ENCODE measurements around the gene CFI.

CFI gene

GRCh38 chr4:109748114-109748513, 53.7 kb downstream of the CFI start:
- H3K36me3 ChIP-seq (ENCODE audit: insufficient read depth, low read length): no peaks in the 10 kb centered on the region

GRCh38 chr4:109746728-109747127, 55.1 kb downstream of the CFI start:
- no peak overlapping the region for H3K4me3 ChIP-seq (ENCODE audit: low read length, poor library complexity, severe bottlenecking)
- H3K36me3 ChIP-seq (ENCODE audit: insufficient read depth, low read length): no peaks in the 10 kb centered on the region
- H3K9ac ChIP-seq (ENCODE audit: low read depth, low read length, poor library complexity, severe bottlenecking): no peak overlapping the region
- H3K27me3 ChIP-seq (ENCODE audit: insufficient read depth, low read length, poor library complexity, severe bottlenecking): no peaks in the 10 kb centered on the region
- no peaks in the 10 kb centered on the region for H3K9me3 ChIP-seq (ENCODE audit: insufficient read depth, low read depth, low read length)
- TF ChIP-seq CTCF (conservative IDR thresholded peaks at IDR 0.05; ENCODE audit: low read length) (no peak), EZH2phosphoT487 (IDR thresholded peaks at IDR 0.05; ENCODE audit: borderline replicate concordance) (no peak)
- no peaks in the 10 kb centered on the region for H3K79me2 ChIP-seq (ENCODE audit: insufficient read depth, low read length)
- H2AFZ ChIP-seq (ENCODE audit: low read length): no peak overlapping the region
- no peak overlapping the region for H3K4me2 ChIP-seq (ENCODE audit: low read depth, low read length, poor library complexity, severe bottlenecking)
- H3K4me1 ChIP-seq (ENCODE audit: insufficient read depth, low read length, poor library complexity, severe bottlenecking): no peaks in the 10 kb centered on the region
- no peaks in the 10 kb centered on the region for H3F3A ChIP-seq (ENCODE audit: low read depth)
- no peaks in the 10 kb centered on the region for H3K9me2 ChIP-seq (replicated peaks; ENCODE audit: low read depth, low read length)
- H4K20me1 ChIP-seq (ENCODE audit: insufficient read depth, low read length, poor library complexity, severe bottlenecking): no peaks in the 10 kb centered on the region

More at GRCh38 chr4:109748114-109748513, 53.7 kb downstream of the CFI start:
- no peaks in the 10 kb centered on the region for H3F3A ChIP-seq (ENCODE audit: low read depth)
- no peak overlapping the region for H3K4me3 ChIP-seq (ENCODE audit: low read length, poor library complexity, severe bottlenecking)
- H3K9me3 ChIP-seq (ENCODE audit: insufficient read depth, low read depth, low read length): no peaks in the 10 kb centered on the region
- H3K27me3 ChIP-seq (ENCODE audit: insufficient read depth, low read length, poor library complexity, severe bottlenecking): no peaks in the 10 kb centered on the region
- H4K20me1 ChIP-seq (ENCODE audit: insufficient read depth, low read length, poor library complexity, severe bottlenecking): no peaks in the 10 kb centered on the region
- H3K9me2 ChIP-seq (replicated peaks; ENCODE audit: low read depth, low read length): no peaks in the 10 kb centered on the region
- H3K9ac ChIP-seq (ENCODE audit: low read depth, low read length, poor library complexity, severe bottlenecking): no peak overlapping the region
- no peak overlapping the region for H2AFZ ChIP-seq (ENCODE audit: low read length)
- no peak overlapping the region for H3K4me2 ChIP-seq (ENCODE audit: low read depth, low read length, poor library complexity, severe bottlenecking)
- H3K4me1 ChIP-seq (ENCODE audit: insufficient read depth, low read length, poor library complexity, severe bottlenecking): no peaks in the 10 kb centered on the region
- TF ChIP-seq EZH2phosphoT487 (IDR thresholded peaks at IDR 0.05; ENCODE audit: borderline replicate concordance): no peak
- TF ChIP-seq CTCF (conservative IDR thresholded peaks at IDR 0.05; ENCODE audit: low read length): no peak
- no peaks in the 10 kb centered on the region for H3K79me2 ChIP-seq (ENCODE audit: insufficient read depth, low read length)

- H3K27me3 ChIP-seq (ENCODE audit: insufficient read depth, low read length, poor library complexity, severe bottlenecking): no peaks in the 10 kb centered on the region
- no peaks in the 10 kb centered on the region for H3K4me1 ChIP-seq (ENCODE audit: insufficient read depth, low read length, poor library complexity, severe bottlenecking)
- no peak overlapping the region for H2AFZ ChIP-seq (ENCODE audit: low read length)
- H3K4me3 ChIP-seq (ENCODE audit: low read length, poor library complexity, severe bottlenecking): no peak overlapping the region
- no peaks in the 10 kb centered on the region for H3K9me2 ChIP-seq (replicated peaks; ENCODE audit: low read depth, low read length)
- TF ChIP-seq EZH2phosphoT487 (IDR thresholded peaks at IDR 0.05; ENCODE audit: borderline replicate concordance) (no peak), CTCF (conservative IDR thresholded peaks at IDR 0.05; ENCODE audit: low read length) (no peak)
- H3K9ac ChIP-seq (ENCODE audit: low read depth, low read length, poor library complexity, severe bottlenecking): no peak overlapping the region
- H3K9me3 ChIP-seq (ENCODE audit: insufficient read depth, low read depth, low read length): no peaks in the 10 kb centered on the region
- no peaks in the 10 kb centered on the region for H4K20me1 ChIP-seq (ENCODE audit: insufficient read depth, low read length, poor library complexity, severe bottlenecking)
- no peaks in the 10 kb centered on the region for H3F3A ChIP-seq (ENCODE audit: low read depth)
- H3K4me2 ChIP-seq (ENCODE audit: low read depth, low read length, poor library complexity, severe bottlenecking): no peak overlapping the region
- H3K36me3 ChIP-seq (ENCODE audit: insufficient read depth, low read length): no peaks in the 10 kb centered on the region
- no peaks in the 10 kb centered on the region for H3K79me2 ChIP-seq (ENCODE audit: insufficient read depth, low read length)
Observed at GRCh38 chr4:109745830-109746229, 56.0 kb downstream of the CFI start.

All from Loucy (cell line).